GM19455 (cell line): ENCODE data around the gene CHST1.

Source experiments
- ATAC-seq: cut with Tn5 transposase; IDR thresholded peaks from one replicate; pipeline ENCODE4 v1.9.1; 2021; ENCODE audit not compliant: unreplicated experiment

The CHST1 gene

DNA sequence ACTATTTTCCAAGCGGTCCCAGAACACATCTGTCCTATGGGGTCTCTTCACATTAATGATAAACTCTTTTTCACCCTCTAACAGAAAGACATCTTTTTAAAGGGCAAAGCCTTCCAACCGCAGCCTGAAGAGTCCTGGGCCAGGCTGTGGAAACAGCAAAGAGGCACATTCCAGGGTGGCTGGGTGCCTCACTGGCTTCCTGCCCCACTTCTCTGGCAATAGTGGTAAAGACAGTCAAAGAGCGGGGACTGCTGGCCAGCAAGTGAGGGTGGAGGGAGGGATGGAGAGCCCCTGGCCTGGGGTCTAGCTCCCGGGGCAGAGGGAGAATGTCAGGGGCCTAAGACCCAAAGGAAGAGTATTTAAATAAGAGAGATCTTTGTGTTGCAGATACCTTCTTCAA, 10.2 kb upstream of the CHST1 start:
- ATAC-seq, result no peak

DNA sequence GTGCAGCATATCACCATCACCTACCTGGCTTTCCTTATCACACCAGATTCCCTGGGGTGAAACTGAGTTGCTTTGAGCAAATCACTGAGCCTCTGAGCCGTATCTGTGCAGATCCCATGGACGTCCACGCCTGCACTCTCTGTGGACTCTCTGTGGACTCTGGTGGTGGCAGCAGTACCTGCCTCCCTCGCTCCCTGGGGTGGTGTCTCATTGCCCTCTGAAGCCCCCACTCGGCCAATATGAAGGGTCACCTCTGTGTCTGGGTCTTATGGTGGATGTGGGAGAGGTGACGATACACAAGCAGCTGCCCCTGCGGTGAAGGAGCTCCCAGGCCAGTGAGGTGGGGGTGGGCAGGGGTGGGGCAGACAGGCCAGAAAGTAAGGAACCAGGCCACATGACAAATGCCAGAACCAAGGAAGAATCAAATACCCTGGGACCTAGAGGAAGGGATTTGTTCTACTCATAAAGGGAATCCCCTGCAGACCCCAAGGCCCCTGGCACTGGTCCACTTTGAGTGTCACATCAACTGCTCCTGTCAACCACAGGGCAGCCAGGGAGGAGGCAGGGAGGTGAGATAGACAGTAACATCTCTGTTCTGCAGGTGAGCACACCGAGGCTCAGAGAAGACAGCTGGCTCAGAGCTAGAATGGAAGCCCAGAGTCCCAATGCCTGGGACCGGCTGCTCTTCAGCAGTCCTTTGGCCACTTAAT, 9.2 kb upstream of the CHST1 start:
- ATAC-seq, result no peak

DNA sequence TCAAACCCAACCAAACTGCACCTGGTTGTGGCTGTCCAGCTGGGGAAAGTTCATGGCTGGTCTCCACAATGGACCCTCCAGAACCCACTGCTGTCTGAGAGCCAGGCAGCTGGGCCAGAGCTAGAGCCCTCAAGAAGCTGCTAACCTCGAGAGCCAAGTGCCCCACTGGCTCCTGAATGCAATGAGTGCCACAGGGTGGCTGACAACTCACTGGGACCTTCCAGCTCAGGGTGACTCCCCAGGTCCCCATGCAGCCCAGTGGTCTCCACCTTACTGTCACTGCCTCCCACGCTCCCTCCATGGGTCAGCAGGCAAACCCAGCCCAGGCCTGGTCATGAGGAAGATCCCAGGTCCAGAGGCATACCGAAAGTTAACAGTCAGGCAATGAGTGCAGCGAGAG, 8.0 kb upstream of the CHST1 start:
- ATAC-seq, result no peak

DNA sequence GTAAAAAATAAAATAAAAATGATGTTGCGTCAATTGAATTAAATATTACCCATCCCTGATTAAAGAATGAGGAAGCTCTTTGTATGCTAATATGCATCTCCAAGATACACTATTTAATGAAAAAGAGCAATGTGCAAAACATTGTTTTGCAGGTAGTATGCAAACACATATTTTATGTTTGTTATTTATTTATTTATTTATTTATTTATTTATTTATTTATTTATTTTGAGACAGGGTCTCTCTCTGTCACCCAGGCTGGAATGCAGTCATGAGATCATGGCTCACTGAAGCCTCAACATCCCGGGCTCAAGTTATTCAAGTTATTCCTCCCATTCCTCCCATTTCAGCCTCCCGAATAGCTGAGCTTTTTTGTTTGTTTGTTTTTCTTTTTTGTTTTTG, 7.2 kb upstream of the CHST1 start:
- no peak for ATAC-seq

DNA sequence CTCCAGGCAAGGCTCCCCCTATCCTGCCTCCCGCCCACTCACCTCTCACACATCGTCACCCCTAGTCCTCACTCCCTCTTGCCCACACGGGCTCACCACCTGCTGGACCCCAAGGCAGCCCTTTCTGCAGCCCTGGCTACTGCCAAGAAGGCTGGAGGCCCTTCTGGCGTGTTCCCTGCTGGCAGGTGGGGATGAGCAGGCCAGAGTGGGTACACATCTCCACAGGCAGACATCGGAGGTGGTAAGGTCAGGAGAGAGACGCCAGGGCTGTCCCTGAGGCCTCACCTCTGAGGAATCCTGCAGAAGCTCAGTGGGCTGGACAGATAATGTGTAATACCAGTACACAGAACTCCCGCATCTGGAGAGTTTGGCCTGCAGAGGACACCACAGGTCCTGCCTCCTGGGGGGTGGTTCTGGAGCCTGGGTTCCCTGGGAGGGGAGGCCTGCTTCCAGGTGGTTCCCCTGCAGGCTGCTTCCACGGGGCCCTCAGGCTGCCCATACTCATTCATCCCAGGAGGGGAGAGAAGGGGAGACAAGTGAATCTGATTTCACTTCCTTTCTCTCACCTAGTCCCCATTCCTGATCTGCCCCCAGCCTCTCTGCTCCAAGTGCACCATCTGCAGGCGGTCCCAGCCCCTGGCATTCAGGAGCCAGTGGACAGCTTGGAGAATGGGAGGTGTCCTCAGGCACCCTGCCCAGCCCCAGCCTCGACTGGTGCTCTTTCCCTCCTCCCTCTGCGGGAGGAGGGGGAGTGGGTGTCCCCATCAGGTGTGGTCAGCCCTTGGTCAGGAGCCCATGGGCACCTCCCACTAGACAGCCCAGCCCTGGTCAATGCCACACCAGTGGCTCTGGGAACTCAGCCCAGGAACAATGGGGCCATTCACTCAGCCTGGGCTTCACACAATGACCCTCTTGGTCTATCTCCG, 6.1 kb upstream of the CHST1 start:
- no peak for ATAC-seq

DNA sequence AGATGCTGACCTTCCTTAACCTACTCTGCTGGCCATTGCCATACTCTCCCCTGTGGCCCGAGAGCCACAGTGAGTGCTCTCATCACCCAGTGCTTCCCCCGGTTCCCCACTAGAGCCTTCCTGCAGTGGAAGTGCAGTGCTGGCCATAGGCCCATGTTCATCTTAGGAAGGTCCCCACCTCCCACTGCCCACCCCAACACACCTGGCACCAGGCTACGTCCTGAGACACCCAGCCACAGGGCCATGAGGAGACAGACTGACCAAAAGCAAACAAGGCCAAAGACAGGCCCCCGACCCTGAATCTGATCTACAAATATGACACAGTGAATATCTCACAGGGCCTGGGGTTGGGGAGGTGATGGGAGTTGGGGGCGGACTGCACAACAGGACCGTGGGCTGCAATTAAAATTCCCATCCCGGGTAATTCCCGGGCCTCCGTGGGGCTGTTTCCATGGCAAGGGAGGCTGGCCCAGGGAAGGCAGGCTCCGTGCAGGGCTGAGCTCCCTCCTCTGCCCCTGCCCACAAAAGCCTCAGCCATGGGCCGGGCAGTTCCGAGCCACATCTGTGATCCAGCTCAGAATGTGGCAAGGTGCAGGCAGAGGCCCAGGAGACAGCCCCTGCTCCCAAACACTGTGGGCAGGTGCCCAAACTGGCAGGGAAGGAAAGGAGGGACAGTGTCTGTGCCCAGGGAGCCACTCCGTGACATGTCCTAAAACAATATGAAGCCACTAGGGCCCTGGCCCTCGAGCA, 5.1 kb upstream of the CHST1 start:
- no peak for ATAC-seq

DNA sequence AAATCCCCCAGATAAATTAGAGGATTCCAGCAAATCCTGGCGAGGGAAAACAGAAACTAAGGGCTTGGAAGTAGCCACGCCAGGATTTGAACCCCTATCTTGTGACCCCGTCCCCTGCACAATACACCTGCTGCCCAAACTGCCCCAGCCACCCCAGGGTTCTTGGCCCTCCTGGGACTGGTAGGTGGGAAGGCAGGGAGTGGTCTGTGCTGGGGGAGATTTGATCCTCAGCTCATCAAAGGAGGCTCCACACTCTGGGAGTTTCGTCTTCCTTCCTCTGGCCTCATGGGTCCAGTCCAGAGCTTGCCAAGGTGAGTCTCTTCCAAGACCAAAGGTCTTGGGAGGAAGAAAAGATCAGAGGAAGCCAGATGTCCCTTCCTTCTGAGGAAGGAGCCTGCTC, 4.5 kb upstream of the CHST1 start:
- no peak for ATAC-seq

DNA sequence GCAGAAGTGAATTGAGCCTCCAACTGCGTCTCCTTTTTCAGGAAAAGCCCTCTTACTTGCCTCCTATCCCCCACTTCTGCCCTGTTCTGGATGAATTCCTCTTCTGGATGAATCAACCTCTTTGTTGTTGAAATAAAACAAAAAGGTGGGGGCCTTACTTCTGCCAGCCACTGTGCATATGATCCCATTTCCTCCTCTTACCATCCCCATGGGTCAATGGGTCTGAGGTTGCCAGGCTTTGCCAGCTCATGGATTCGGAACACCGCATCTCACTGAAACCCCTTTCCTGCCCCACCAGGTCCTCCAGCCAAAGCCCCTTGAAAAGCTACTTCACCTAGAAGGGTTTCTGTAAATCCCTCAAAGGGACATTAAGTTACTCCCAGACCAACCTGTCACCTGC, 3.7 kb upstream of the CHST1 start:
- no peak for ATAC-seq

DNA sequence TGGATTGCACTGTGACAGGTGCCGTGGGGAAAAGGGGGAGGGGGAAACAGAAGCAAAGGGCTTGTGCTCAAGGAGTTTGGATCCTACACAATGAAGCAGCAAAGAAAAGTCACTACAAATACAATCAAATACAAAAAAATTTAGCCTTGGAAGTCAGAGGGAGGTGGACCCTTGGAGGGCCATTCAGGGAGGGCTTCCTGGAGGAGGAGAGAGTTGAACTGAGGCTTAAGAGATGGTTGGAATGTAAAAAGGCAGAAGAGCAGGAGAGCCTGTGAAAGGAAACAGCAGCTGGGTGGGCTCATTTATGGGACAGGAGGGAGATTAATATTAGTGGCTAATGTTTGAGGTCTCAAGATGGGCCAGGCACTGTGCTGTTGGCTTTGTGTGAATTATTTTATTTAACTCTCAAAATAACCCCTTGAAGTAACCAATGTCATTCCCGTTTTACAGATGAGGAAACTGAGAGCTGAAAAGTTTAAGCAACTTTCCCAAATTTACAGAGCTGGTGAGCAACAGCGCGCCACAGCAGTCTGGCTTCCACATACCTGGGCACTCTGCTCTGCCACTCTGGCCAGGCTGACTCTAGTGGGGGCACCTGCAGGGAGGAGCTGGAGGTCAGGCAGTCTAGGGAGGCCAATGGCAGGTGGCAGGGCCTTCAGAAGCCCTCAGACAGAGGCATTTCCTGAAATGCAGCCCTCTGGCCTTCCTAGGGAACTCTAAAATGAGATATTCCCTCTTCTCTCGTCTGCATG, 2.7 kb upstream of the CHST1 start:
- ATAC-seq, result no peak

DNA sequence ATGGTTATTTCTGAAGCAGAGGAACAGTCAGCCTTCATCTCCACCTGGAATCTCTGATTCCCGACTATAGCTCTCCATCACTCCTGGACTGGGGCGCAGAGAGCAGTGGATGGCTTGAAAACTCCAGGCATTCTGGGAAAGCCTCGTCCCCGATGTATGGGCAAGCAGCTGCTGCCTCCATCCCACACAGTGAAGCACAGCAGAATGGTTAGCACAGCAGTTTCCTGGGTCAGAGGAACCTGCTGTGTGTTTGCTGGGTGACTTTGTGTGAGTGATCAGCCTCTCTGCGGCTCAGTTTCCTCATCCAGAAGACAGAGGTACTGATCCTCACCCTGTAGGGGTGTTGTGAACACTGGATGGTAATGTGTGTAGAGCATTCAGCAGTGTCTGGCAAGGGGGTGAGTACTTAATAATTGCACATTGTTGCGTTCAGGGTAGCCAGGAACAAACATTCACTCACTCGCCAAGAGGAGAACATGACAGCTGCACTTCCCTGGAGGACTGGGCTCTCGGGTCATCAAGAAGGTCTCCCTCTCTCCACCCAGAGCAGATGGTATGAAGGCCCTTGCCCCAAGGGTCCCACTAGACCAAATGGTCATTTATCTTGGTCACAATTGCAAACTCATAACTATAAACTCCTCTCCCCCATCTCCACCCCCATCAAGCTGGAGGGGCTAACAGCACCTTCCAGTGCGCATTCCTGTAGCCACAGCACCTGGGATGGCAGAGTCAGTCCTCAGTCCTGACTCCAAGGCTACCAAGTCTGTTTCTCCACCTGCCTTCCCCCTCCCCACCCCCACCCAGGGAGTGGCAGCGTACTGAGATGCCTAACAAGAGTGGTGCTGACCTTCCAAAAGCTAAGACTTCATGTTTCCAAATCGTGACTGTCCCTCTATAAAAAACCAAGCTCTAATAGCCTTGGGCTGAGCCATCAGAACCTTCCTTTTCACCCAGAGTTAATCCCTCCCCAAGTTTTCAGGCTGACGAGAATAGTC, 1.5 kb upstream of the CHST1 start:
- no peak for ATAC-seq

DNA sequence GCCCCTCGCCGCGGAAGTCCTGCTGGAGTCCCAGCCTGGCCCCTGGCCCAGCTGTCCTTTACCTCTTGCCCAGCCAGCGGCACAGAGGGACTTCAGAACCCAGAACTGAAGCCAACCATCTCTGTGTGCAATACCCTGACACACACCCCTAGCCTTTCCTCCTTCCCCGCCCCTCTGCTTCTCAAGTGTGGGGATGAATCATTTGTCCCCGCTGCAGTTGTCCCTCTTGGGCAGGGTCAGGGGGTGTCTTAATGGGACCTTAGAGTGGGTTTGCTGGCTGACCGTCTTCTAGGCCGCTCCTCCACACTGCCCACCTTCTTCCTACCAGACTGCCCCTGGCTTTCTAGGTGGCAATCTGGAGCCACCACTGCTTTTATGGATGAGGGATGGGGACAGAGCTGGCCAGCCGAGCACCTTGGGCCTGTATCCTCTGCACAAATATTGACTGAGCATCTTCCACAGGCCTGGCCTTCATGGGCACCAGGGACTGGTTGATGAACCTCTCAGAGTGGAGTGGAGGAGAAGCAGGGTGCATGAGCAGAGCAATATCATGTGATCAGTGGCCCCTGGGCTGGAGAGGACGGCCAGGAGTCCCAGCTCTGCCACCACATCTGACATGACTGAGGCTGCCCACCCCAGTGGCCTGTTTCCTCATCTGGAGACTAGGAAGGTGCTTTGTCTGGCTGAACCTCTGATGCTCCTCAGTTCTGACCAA, 668 bp upstream of the CHST1 start:
- no peak for ATAC-seq

DNA sequence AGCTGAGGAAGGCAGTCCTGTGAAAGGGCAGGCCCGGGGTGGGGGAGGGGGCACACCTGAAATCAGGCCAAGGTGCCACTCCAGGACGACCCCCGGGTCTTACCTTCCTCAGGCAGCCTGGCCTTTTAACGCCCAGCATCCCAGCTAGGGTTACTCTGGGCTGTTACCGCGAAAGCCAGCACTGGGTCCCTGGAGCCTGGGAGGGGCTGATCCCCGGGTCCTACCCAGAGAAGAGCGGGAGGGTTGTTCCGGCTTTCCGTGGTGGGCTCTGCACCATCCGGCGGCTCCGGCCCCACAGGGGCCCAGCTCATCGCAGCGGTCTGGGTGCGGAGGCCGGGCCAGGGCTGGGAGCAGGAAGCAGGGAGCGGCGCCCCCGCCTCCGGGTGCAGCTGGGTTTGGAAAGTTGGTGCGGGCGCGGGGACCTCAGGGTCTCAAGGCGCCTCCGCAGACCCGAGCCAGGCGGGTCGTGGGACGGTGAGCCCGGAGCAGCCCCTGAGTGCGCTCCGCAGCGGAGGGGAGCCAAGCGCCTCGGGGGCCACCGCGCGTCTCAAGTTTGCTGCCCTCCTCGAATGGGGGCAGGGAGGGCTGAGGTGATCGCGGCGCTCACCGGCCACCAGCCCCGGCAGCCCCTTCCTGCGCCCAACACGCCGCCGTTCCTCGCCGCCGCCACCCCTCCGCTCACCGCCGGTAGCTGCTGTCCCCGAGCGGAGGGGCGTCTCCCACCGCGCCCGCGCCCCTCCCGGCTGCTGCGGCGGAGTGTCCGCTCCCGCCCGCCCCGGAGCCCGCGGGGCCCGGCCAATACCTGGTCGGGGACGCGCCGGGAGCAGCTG, 831 bp downstream of the CHST1 start:
- ATAC-seq, result no peak

DNA sequence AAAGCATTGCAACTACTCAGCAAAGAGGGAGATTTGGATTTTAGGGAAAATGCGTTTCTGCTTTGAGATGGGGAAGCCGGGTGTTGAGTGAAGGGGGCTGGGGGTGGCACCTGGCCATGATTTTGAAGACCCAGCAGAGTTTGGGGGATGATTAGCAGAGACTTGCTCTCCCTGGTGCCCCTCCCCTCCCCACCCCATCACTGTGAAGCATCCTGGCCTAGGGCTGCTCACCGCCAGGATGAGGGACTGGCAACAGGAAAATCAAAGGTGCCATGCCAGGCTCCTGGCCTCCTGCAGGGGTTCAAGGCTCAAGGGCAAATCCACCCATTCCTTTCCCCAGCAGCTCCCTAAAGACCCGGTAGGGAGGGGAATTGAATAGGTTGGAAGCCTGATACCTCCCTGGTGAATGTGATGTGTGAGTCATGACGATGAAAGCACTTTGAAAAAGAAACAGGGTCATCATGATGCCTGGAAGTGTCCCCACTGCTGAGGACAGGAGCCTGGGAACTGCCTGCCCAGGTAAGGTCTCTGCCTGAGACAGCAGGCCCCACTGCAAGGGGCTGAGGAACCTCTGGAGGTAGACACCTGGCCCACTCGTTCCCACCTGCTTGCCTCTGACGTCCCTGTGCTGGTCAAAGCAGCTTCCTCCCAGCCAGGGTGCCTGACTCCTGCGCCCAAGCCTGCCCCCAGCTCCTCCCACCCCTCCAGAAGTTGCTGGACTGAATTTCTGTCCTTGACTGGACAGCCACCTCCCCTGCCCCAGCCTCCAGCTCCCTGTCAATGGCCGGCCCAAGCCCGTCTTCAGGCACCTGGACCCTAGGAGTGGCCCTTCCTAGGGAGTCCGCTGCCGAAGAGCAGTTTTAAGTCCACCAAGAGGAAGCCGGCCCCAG, 1.7 kb downstream of the CHST1 start:
- no peak for ATAC-seq

DNA sequence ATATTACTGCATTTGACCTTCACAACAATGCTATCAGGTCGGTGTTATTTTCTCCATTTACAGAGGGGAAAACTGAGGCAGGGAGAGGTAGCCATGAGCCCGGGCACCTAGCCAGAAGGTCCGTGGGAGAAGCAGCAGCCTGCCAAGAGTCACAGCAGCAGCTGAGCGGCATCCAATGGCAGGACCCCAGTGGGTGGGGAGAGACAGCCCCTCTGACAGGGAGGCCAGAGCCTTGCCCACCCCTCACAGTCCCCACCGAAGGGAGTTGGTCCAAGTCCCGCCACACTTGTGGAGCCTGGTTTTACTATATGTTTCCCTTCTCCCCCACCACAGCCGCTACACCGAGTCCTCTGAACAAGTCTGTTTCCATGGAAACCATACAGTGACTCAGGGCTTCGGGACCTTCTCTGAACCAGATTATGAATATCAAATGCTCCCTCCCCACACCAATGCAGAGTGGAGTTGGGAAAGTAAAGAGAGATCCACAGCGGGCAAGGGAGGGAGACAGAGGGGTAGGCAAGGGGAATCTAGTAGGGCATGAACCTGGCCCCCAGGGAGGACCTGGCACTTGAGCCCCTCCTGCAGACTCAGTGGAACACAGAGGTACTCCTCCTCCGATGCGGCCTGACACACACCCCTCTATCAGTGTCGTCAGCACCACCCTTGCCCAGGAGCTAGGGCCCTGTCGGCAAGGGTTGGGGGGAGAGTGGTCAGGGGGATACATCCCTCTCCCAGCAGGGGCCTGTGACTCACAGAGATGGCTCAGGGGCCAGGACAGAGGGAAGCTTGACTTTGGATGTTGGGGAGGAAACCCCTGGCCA, 2.5 kb downstream of the CHST1 start:
- ATAC-seq, result no peak

DNA sequence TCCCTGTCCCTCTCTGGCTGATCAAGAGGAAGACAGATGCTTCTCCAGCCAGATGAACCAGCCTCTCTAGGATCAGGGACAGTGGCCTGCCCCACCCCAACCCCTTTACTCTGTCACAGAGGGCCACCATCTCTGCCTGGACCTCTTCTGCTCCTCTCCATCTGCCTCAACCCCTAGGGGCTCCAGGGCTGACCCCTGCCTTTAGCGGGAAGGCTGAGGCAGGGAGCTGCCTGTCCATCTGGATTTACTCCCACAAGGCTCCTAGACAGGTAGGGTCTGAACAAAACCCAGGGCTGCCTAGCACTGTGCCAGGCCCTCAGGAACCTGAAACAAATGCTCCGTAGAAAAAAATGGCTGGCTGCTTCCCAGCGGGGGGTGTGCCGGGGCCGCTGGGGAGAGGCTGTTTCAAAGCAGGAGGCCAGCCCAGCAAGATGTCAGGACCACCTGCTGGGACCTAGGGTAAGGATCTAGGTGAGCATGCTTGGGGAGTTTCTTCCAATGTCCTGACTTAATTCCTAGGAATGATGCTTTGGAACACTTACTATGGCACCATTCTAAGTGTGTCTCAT, 3.2 kb downstream of the CHST1 start:
- no peak for ATAC-seq

DNA sequence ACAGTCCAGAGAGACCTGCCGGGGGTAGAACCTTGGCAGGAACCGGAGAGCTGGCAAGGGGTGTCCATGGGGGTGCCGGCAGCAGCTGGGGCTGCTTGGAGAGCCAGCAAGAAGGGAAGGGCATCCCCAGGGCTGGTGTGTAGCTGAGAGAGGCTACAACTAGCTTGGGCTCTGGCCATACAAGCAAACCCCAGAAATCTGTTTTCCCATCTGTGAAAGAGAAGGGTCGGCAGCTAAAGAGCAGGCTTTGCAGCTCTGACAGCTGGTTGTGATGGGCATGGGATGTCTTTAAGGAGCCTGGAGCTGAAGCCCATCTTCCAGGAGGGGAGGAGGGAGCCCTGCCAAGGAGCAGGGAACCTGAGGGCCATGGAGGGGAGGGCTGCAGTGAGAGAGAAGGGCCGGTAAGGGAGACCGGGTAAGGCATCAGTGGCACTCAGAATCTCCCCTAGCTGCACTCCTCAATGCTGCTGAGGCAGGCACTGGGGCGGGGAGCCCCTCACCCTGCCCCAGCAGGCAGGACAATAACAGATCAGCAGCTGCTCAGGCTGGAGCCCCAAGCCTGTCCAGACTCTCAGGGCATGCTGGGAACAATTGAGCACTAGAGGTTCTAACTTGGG, 3.9 kb downstream of the CHST1 start:
- no peak for ATAC-seq
